NB4 (cell line): Measurements from ENCODE around the gene PLXNA2.

Experiments
- DNase-seq: peaks from one replicate; pipeline ENCODE4 v3.0.0; 2010; ENCODE audit warnings: low read depth
- H3K4me3 ChIP-seq: one replicate; pipeline ENCODE4 v1.5.1; 2011; ENCODE audit warnings: mild to moderate bottlenecking, low read depth, low read length, moderate library complexity
- CTCF ChIP-seq: IDR thresholded peaks from one replicate; pipeline ENCODE4 v1.5.1; 2012; ENCODE audit warnings: low read depth, low read length
- MAX ChIP-seq: IDR thresholded peaks from 2 replicates; pipeline ENCODE4 v1.6.1; 2011; ENCODE audit warnings: low read depth, low read length
- MYC ChIP-seq: IDR thresholded peaks from 2 replicates; pipeline ENCODE4 v1.6.1; 2011; ENCODE audit warnings: low read depth, low read length
- POLR2A ChIP-seq: IDR thresholded peaks from 2 replicates; pipeline ENCODE4 v1.6.1; 2011; ENCODE audit warnings: mild to moderate bottlenecking; ENCODE audit not compliant: insufficient read length; ENCODE audit errors: extremely low read depth

Gene PLXNA2

GRCh38 chr1:208271236-208271635 is 27.1 kb upstream of the PLXNA2 start:
- DNase-seq, result no peak

GRCh38 chr1:208270651-208271141 is 26.5 kb upstream of the PLXNA2 start:
- no peak for TF ChIP-seq MAX
- no peak for DNase-seq
- no peak overlapping the region for H3K4me3 ChIP-seq

More at GRCh38 chr1:208271236-208271635, 27.1 kb upstream of the PLXNA2 start:
- TF ChIP-seq CTCF (no peak), MYC (no peak), MAX (no peak), POLR2A (no peak)
- H3K4me3 ChIP-seq, result no peak overlapping the region

GRCh38 chr1:208269338-208269666 is 25.1 kb upstream of the PLXNA2 start:
- no peak for DNase-seq
- TF ChIP-seq CTCF (no peak), MAX (no peak), POLR2A (no peak), MYC (no peak)
- H3K4me3 ChIP-seq, result no peak overlapping the region

GRCh38 chr1:208268541-208269337 is 24.6 kb upstream of the PLXNA2 start:
- no peak overlapping the region for H3K4me3 ChIP-seq
- DNase-seq, result no peak
- TF ChIP-seq MYC, result no peak
- TF ChIP-seq MAX, result no peak
- no peak for TF ChIP-seq POLR2A
- TF ChIP-seq CTCF, result no peak

GRCh38 chr1:208265525-208265924 is 21.3 kb upstream of the PLXNA2 start:
- H3K4me3 ChIP-seq, result no peak overlapping the region
- DNase-seq, result no peak
- TF ChIP-seq CTCF (no peak), MYC (no peak), MAX (no peak), POLR2A (no peak)

- H3K4me3 ChIP-seq, result no peak overlapping the region
- no peak for DNase-seq
- TF ChIP-seq CTCF (no peak), MAX (no peak), POLR2A (no peak), MYC (no peak)
Observed at GRCh38 chr1:208265122-208265469, 20.9 kb upstream of the PLXNA2 start.
